ENCODE measurements around the gene QSOX1.

The QSOX1 gene

GRCh38 chr1:180221462-180221861, 66.8 kb downstream of the QSOX1 start:
- CTCF ChIA-PET = interaction anchor here (0.6 to 1.9 kb wide), 2 partner anchors 33 to 44 kb away, joined by 3 to 4 read pairs; no protein-coding TSS in a partner anchor
- no peak overlapping the region for H3K4me3 ChIP-seq (ENCODE audit: low read depth, low read length)
- no peak for TF ChIP-seq CTCF (IDR thresholded peaks at IDR 0.05; ENCODE audit: insufficient read depth, low read length, missing control alignments)

GRCh38 chr1:180224902-180225301, 70.2 kb downstream of the QSOX1 start:
- no peak for DNase-seq (ENCODE audit: low read depth, low spot score)
- no peak overlapping the region for H3K4me3 ChIP-seq (ENCODE audit: low read depth, low read length)
- POLR2A ChIA-PET = no interaction called here
- CTCF ChIA-PET = interaction anchor here (1.2 to 1.7 kb wide), 2 partner anchors 8 to 28 kb away, joined by 3 to 4 read pairs; no protein-coding TSS in a partner anchor
- no peak for TF ChIP-seq CTCF (IDR thresholded peaks at IDR 0.05; ENCODE audit: insufficient read depth, low read length, missing control alignments)

More at GRCh38 chr1:180221462-180221861, 66.8 kb downstream of the QSOX1 start:
- DNase-seq (ENCODE audit: low read depth, low spot score) = no peak
- POLR2A ChIA-PET = no interaction called here

GRCh38 chr1:180225403-180225802, 70.7 kb downstream of the QSOX1 start:
- DNase-seq (ENCODE audit: low read depth, low spot score) = no peak
- ChIA-PET POLR2A (no interaction called here), CTCF (interaction anchor here (0.9 to 1.5 kb wide), 5 partner anchors 14 to 252 kb away, joined by 3 to 4 read pairs (median 4); no protein-coding TSS in a partner anchor)
- TF ChIP-seq CTCF (IDR thresholded peaks at IDR 0.05; ENCODE audit: insufficient read depth, low read length, missing control alignments) = no peak
- no peak overlapping the region for H3K4me3 ChIP-seq (ENCODE audit: low read depth, low read length)

- no peak overlapping the region for H3K4me3 ChIP-seq (ENCODE audit: low read depth, low read length)
- no peak for TF ChIP-seq CTCF (IDR thresholded peaks at IDR 0.05; ENCODE audit: insufficient read depth, low read length, missing control alignments)
- ChIA-PET POLR2A (no interaction called here), CTCF (no interaction called here)
- no peak for DNase-seq (ENCODE audit: low read depth, low spot score)
Observed at GRCh38 chr1:180227861-180228647, 73.4 kb downstream of the QSOX1 start.

GRCh38 chr1:180228648-180229482, 74.2 kb downstream of the QSOX1 start:
- no peak for DNase-seq (ENCODE audit: low read depth, low spot score)
- CTCF ChIA-PET = no interaction called here
- peak overlapping the region; percentile 52 for H3K4me3 ChIP-seq (ENCODE audit: low read depth, low read length)
- POLR2A ChIA-PET = no interaction called here
- no peak for TF ChIP-seq CTCF (IDR thresholded peaks at IDR 0.05; ENCODE audit: insufficient read depth, low read length, missing control alignments)
